Left forelimb (tissue), 1 donor: Measurements from ENCODE around the gene CPB2.

Experiments
- DNase-seq: peaks from one replicate; pipeline ENCODE4 v3.0.0-alpha.2; 2018; ENCODE audit warnings: low spot score

Gene CPB2

DNA sequence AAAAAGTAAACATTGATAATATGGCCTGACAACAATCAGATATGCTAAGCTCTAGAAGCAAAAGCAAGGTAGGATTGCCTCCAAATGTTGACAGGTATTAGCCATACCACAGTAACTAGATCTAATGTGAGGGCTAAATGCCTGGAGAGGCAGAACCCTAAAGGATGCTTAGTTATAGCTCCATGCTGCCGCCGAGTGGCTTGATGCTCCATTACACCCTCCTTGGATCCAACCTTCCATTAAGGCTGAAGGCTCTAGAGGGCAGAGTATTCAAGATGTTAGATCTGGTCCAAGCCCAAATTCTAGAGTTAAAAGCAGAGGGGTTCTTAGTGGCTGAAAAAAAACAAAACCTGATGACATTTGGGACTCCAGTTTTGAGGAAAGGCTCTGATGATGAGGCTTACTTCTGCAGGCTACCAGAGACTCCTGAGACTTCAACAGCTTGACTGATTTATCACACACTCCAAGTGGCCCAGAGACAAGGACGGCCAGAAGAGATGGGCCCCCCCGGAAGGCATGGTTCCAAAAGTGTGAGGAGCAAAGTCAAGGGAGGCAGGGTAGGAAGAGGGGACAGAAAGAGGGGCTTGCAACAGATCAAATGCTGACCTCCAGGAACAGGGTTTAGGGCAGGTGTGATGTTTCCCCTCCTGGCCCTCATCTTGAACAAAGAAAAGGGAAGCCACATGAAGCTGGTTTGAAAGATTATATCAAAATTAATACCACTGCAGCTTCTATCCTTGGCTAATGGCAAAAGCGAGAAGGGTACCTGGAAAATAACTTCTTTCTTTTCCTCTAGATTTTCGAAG, 21.9 kb upstream of the CPB2 start:
- no peak for DNase-seq

DNA sequence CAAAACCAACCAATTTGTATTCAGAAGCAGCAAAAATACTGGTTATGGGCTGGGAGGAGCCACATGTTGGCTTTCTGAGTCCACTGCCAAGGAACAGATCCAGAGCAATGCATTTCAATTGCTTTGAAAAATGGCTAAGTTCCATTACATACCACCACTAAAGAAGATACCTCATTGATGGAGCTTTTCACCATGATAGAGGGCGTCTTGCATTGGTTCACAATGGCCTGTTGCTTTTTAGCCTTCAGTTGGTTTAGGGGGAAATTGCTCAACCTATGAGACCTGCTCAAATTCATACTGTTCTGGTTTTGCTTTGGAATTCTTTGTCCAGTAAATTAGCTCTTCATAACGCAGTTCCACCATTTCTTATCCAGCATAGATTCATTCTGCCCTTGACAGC, 21.2 kb upstream of the CPB2 start:
- no peak for DNase-seq

DNA sequence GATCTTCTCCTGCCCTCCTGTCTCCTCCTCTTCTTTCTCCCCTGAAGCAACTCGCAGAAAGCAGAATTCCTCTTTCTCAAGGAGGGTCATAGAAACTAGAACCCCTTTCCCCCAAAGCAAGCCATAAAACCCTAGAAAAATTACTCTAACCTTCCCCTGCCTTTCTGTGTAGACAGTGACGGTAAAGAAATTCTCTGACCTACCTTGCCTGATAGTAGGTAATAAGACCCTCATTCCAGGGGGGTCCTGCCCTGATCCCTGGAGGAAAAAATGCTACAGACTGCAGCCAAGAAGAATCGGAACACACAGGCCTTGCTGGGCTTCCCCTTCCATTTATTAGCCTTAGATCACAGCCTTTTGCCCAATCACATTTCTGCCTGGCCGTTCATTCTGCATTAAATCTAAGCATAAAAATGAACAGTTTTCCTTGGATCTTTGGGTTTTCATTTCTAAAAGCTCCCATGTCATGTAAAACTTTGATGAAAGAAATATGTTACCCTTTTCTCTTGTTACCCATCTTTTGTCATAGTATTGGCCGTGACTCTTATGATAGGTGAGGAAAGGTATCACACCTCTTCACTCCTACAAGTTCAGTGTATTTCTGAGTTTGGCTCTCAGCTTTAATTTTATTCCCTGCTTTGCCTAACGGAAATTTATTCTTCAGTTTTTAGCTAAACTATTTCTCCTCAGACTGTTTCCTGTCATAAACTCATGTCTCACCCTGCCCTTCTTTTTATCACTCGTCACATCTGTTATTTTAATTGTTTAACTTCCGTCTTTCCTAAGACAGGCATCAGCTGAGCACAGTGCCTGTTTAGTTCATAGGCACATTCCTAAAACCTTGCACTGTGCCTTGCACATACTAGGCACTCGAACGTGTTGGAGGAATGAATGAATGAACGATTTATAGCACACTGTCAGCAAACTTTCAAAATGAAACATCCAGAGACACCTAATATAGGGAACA, 20.4 kb upstream of the CPB2 start:
- DNase-seq = no peak

DNA sequence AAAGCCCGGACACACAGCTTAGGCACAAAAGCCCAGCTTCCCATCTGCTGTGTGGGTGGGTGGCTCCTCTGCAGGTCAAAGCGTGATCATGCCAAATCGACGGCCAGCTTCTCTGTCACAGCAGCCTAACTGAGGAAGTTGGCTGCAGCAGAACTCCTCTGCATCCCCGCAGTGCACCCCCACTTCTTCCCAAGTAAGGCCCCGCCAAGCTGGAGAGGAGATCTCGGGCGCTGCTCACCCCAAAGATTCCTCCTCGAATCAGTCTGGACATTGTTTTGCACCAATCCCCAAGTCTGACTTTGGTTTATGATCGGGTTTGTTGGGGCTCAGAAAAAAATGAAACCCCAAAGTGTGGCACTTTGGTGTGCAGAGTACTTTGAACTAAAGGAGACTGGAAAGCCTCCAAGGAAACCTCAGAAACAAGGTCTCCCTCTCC, 19.7 kb upstream of the CPB2 start:
- DNase-seq = no peak

DNA sequence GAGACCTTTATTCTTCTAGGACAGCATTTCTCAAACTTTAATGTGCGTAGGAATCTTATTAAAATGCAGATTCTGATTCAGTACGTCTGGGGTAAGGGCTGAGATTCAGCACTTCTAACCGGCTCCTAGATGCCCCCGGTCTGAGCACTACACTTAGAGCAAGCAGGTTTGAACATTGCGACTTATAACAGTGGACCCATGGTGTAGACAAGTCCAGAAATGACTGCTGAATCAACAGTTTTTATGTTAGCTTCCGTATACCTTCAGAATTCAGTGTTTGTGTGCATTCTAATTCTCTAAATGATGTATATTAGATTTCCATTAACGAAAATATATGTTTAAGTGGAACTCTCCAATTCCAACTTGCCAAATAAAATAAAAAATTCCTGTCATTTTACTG, 17.5 kb upstream of the CPB2 start:
- no peak for DNase-seq

DNA sequence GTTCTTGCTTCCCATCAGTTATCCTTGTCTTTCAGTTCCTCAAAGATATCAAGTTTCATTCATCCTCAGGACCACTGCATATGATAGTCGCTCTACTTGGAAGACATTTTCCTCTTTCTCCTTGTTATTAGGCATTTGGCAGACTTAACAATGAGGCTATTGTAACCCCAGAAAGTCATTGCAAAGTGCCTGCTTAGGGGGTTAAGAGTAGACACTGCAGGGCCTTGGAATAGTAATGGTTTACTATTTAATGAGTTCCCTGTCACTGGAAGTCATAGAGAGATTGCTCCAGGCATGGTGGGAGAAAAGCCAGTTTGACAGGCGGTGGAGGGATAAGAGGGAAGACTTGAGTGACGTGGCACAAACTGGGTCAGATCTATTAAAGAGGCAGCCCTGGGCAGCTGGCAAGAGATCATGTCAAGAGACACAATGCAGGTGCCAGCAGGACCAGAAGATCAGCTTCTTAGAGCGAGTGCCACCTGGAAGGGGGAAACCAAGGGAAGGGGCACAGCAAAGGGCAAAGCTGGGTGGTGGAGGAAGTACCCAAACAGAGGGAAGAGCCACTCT, 16.8 kb upstream of the CPB2 start:
- DNase-seq = no peak

DNA sequence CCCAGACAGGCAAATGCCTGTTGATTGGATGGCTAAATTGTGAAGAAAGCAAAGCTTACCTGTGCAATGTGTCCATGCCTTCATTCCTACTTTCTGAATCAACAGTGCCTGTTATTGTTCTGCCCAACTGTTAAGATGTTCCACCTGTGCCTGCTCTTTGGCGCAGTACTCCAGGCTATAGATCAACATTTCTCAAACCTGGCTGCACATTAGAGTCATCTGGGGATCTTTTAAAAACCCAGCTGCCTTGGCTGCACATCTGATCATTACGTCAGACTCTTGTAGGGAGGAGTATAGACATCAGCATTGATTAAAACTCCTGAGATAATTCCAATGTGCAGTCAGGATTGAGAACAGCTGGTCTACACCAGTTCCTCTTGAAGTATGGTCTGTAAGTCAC, 16.2 kb upstream of the CPB2 start:
- DNase-seq = no peak

DNA sequence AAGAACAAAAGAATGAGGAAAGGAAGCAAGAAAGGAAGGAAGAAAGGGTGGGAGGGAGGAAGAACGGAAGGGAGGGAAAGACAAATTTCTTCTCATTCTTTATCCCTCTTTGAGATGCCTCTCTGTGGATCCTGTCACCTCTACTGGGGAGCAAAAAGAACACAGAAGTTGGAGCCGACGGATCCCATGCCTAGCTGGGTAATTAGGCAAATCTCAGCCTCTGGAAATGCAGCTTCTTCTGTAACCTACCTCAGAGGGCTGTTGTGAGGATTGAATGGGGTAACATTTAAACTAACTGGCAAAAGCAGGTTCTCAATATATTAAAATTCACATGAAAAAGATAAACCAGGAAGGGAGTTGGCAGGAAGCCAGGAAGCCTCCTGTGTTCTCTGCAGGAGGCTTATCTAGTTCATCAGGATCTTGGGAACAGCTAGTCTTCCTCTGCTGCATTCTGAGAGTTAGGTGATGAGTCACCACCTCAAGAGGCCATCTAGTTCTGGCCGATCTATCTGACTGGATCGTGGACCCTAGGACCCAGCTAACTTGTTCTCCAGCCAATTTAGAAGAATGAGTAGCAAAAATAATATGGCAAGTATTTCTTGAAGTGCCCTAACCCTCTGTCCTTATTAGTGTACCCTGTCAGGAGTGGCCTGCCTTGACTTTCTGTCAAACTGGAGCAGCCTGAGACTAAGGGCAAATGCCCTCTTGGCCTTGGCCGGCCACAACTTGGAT, 15.2 kb upstream of the CPB2 start:
- DNase-seq = no peak

DNA sequence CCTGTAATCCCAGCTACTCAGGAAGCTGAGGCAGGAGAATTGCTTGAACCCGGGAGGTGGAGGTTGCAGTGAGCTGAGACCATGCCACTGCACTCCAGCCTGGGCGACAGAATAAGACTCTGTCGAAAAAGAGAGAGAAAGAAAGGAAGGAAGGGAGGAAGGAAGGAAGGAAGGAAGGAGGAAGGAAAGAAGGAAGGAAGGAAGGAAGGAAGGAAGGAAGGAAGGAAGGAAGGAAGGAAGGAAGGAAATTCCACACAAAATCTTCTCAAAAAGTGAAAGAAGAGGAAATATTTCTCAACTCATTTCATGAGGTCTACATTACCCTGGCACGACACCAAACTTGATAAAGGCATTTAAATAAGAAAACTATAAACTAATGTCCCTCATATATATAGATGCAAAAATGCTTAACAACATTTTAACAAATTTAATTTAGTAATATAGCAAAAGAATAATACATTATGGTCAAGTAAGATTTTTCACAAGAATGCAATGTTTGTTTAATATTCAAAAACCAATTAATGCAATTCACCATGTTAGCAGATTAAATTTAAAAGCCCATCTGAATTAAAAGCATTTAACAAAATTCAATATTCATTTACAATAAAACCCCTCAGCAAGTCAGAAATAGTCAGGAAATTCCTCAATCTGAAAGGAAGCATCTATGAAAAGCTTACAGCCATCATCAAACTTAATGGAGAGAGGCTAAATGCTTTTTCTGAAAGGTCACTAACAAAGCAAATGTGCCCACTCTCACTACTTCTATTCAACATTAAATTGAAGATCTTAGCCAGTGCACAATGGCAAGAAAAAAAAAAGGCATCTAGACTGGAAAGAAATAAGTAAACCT, 12.0 kb upstream of the CPB2 start:
- no peak for DNase-seq

DNA sequence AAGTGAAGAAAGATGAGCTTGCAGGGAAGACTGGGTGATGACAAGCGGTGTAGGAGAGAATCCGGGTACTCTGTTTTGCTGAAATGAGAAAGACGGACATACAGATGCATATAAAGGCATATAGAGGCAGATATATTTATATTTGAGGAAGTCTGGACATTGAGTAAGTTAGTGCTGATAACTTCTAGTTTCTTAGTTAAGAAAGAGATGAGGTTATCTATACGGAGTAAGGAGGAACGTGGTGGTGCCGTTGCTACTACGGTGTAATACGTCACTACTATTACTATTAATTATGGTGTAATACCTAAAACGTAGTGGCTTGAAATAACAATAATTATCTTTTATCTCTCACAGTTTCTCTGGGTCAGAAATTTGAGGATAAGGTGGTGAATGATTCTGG, 9.8 kb upstream of the CPB2 start:
- no peak for DNase-seq

DNA sequence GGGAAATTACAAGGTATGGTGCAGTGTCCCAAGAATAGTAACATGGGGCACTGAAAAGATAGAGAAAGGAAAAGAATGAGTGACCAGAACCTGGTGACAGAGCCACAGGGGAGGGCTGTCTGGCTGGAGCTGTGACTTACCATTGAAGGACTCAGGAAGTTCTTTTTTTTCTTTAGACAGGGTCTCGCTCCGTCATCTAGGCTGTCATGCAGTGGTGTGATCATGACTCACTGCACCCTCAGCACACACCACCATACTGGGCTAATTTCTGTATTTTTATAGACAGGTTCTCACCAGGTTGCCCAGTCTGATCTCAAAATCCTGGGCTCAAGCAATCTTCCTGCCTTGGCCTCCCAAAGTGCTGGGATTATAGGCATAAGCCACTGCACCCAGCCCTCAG, 8.8 kb upstream of the CPB2 start:
- no peak for DNase-seq

DNA sequence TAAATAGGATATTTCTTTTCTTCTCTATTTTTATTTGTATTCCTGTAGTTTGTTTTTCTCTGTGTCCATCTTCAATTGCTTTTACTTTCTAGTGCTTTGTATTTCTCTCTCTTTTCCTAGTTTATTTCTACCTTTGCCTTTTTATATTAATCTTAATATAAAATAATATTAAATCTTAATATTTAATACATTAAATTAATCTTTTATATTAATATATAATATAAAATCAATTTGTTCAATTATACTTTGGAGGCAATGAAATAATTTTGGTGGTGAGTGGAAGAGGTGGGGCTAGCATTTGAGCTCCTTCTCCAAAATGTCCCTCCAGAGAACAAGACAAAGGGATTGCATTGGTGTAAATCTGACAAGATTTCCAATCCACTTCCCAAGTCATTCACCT, 6.3 kb upstream of the CPB2 start:
- DNase-seq = no peak

DNA sequence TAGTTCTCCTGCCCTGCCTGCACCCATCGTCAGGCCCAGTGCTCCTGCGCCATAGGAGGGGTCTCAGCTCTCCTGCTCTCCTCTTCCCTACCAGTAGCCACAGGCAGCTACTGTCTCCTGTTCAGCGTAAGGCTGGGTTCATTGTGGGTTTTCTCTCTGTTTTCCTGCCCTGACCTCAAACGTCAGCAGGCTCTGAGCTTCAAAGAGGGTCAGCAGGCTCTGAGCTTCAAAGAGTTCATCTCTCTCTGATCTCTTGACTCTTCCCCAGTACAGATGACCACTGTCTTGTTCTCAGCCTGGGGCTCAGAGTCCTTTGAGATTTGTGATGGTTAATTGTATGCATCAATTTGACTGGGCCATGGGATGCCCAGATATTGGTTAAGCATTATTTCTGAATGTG, 4.6 kb upstream of the CPB2 start:
- DNase-seq = no peak

DNA sequence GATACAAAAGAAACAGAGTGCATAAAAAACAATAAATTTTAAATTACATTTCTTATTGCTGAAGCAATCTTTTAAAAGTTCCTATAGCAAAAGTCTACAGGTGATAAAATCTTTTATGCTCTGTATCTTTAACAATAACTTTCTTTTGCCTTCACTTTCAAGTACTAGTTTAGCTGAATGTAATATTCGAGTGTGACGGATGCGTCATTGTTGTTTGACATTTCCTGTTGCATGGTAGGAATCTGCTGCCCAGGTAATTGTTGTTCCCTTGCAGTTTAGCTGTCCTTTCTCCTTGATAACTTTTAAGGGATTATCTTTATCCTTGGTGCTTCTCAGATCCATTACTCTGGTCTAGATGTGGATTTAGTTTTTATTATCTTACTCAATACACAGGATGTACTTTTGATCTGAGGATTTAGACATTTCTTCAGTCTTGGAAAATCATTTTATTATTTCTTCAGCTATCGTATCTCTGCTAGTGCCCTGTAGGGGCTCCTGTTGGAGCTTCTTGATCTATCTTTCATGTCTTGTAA, 2.1 kb upstream of the CPB2 start:
- no peak for DNase-seq

DNA sequence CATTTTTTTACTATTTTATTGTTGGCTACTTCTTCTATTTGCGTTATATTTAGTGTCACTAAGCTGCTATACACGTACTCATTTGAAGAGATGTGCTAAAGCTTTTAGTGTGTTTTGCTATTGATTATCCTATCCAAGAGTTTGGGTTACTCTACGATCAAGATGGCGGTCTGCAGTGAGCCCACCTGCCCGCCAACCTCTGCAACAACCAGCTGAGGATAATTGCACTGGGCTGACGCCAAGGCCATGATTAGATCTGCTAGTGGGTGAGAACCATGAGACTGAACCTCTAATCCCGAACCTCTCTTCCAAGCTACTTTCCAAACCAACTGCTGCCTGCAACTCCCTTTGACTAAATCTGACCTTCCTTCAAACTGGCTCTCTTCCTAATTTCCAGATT, 1.8 kb downstream of the CPB2 start:
- no peak for DNase-seq

DNA sequence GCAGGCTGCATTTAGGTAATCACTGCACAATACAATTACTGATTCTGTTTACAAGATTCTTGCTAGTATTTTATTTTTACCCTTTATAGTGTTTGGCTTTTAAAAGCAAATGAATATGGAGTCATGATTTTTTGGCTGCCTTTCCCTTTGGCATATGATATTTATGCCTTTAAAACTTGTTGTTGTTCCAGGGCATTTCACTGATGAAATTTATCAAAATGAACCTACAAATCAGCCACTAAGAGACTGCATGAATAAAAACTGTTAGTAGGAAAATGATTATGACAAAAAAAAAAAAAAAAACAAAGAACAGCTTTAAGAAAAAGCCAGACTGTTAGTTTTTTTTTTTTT, 2.6 kb downstream of the CPB2 start:
- no peak for DNase-seq

DNA sequence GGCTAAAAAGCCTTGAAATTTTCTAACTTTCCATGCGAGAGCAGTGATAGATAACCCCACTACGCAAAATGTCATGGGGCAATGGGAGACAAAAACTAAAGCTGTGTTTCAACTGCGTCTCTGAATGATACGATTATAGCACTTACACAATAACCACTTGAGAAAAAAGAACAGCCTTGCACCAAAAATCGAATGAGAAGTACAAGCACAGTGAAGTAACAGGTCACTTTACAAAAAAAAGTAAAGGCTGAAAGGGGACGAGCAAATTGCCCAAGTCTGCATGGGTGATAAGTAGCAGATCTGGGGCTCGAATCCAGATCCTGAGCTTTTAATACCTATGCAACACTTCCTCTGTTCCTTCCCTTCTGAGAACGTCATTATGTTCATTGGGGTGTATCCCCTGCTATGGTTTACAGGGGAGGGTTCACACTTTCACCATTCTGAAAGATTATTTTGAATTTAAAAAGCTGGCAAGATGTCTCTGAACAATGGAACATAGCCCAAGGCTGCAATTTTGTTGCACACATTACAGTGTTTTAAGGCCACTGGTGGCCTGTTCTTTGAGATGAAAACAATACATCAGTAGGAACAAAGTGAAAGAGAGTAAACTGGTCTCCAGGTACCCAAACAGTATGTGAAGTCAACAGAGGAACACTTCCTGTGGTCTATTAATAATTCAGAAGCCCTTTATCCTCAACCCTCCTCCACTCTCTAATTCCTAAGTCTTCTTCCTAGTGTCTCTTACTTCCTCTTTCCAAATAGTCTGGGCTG, 3.2 kb downstream of the CPB2 start:
- DNase-seq = no peak

DNA sequence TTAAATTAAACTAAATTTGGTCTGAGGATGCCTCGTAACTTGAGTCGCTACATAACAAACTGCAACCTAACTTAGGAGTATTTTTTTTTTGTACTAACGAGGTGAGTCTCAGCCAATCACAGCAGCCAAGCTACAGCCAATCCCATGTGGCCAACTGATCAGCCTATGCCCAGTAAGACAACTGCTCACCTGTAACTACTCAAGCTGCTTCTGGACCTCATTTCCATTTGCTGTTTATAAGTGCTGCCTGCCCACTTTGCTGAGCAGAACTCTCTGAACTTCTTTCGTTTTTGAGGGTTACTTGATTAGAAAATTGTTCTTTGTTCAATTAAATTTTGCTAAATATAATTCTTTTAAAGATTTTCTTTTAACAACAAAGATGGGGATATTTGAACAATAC, 3.8 kb downstream of the CPB2 start:
- no peak for DNase-seq

DNA sequence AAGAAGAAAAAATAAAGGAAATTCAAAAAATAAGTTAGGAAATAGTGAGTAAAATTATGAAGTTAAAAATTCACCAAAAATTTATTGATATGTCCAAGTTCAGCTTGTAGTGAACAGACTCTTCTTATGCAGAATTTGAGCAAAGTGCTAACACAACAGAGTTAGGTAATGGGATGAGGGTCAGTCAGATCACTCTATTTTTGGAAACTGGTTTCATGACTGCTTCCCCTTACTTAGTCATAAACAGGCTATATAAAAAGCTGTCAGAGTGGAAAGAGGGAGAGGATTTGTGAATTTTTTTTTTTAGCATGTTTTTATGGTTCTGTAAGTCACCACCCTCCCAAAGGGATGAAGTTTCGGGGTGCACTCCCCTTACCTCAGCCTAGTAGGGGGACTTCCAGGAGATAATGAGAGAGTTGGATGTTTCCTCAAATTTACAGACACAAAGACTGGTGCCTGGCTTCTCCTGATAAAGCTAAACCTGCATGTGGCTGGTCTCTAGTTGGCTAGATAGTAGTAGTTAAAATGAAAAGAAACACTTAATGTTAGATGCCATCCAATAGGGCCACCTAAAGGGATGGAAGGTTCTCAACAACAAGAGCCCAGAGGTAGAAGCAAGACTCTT, 4.5 kb downstream of the CPB2 start:
- DNase-seq = no peak

DNA sequence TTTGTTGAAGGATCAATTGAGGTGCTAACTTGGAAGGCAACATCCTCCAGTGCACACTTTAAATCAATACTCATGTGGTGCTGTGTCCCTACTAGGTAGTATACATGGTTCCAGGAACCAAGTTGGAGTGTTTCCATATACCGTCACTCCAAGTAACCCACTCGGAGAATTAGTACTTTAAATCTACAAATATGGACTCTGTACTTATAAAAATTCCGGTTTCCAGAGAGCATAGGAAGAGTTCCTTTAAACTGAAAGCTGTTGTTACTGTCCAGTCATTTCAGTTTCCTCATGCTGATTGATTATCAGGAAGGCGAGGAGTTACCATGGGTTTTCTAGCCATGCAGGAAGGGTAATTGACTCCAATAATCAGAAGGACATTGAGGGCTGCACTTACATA, 7.2 kb downstream of the CPB2 start:
- no peak for DNase-seq
